Measurements from ENCODE around the gene KCTD10.

GRCh38 chr12:109458771-109459208 lies 18.3 kb downstream of the KCTD10 start:
- no peak for TF ChIP-seq REST (IDR thresholded peaks at IDR 0.05; ENCODE audit: low read depth, low read length)
- TF ChIP-seq POLR2AphosphoS5 (IDR thresholded peaks at IDR 0.05; ENCODE audit: low read depth, low read length), result no peak
- no peak for TF ChIP-seq CTCF (IDR thresholded peaks at IDR 0.05)
- no peak for TF ChIP-seq TCF12 (IDR thresholded peaks at IDR 0.05)
- no peak for TF ChIP-seq MXI1 (IDR thresholded peaks at IDR 0.05; ENCODE audit: low read depth, low read length)
- TF ChIP-seq TAF1 (IDR thresholded peaks at IDR 0.05; ENCODE audit: borderline replicate concordance, low read depth, low read length), result no peak
- no peak for TF ChIP-seq NFIC (IDR thresholded peaks at IDR 0.05; ENCODE audit: borderline replicate concordance)
